Duodenal mucosa (tissue), 2 donors: ENCODE data around the gene DOCK6.

Experiments used
- H3K27ac ChIP-seq: one replicate; pipeline ENCODE4 v1.7.0; 2013; ENCODE audit warnings: low read depth, low read length
- H3K27me3 ChIP-seq, 2 donors: one replicate each; pipeline ENCODE4 v1.7.0; 2013; ENCODE audit warnings: low read length in 2 of 2, control low read depth in 1 of 2; ENCODE audit not compliant: insufficient read depth in 2 of 2, control insufficient read depth in 1 of 2
- H3K36me3 ChIP-seq, 2 donors: one replicate each; pipeline ENCODE4 v1.7.0; 2013; ENCODE audit warnings: low read length in 2 of 2, control low read depth in 1 of 2; ENCODE audit not compliant: insufficient read depth in 2 of 2, control insufficient read depth in 1 of 2
- H3K4me1 ChIP-seq, 2 donors: one replicate each; pipeline ENCODE4 v1.7.0; 2013; ENCODE audit warnings: low read length in 2 of 2, control low read depth in 1 of 2; ENCODE audit not compliant: insufficient read depth in 2 of 2, control insufficient read depth in 1 of 2
- H3K4me3 ChIP-seq, 2 donors: one replicate each; pipeline ENCODE4 v1.7.0; 2013; ENCODE audit warnings: low read length in 2 of 2, low read depth in 1 of 2
- H3K9ac ChIP-seq, 2 donors: one replicate each; pipeline ENCODE4 v1.7.0; 2013; ENCODE audit warnings: low read length in 2 of 2, low read depth in 1 of 2
- H3K9me3 ChIP-seq, 2 donors: one replicate each; pipeline ENCODE4 v1.7.0; 2013; ENCODE audit warnings: low read length in 2 of 2, control low read depth in 1 of 2; ENCODE audit not compliant: control insufficient read depth in 1 of 2

Gene DOCK6

DNA sequence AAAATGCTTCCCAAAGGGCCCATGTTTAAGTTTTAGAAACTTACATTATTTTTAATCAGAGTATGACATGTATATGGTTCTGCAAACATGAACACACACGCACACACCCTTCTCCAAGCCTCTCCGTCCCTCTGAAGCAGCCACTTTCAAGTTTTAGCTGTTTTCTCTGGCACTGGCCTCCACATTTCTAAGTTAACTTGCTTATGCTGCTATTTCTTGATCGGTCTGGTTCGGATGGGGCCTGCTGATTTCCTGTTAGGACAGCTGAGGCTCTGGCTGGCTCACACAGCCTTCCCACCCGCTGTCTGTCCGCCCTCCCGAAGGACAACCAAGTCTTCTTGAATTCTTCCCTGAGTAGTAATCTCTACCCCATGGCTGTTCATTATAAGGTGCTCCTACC is 111.1 kb downstream of the DOCK6 start:
- Histone ChIP-seq H3K27me3 (no peaks in the 10 kb centered on the region), H3K4me1 (peaks cover 15 to 20% of the 10 kb centered on the region in 2 donors), H3K27ac (peak overlapping the region; percentile 32), H3K9me3 (no peaks in the 10 kb centered on the region), H3K9ac (no peak overlapping the region), H3K4me3 (no peak overlapping the region), H3K36me3 (peaks cover 0 to 4% of the 10 kb centered on the region in 2 donors)
